ENCODE data around the gene RFX2.

RFX2 gene

GRCh38 chr19:5984600-5984999 is 125.7 kb downstream of the RFX2 start:
- no peak for TF ChIP-seq ZNF274 (IDR thresholded peaks at IDR 0.05; ENCODE audit: low read depth, low read length)
- TF ChIP-seq YY1 (IDR thresholded peaks at IDR 0.05; ENCODE audit: insufficient read depth, insufficient read length) = no peak
- no peak for TF ChIP-seq SUZ12 (IDR thresholded peaks at IDR 0.05; ENCODE audit: extremely low read depth, insufficient read depth, insufficient read length)
- peaks cover 10% of the 10 kb centered on the region for H3K4me1 ChIP-seq (ENCODE audit: insufficient read depth, insufficient read length)

GRCh38 chr19:5983367-5983955 is 126.8 kb downstream of the RFX2 start:
- Histone ChIP-seq H3K4me3 (ENCODE audit: insufficient read length, low read depth) (no peak overlapping the region), H3K27me3 (ENCODE audit: insufficient read depth, insufficient read length) (no peaks in the 10 kb centered on the region), H3K4me1 (ENCODE audit: insufficient read depth, insufficient read length) (peaks cover 10% of the 10 kb centered on the region), H3K9ac (ENCODE audit: insufficient read length, low read depth) (no peak overlapping the region), H3K9me3 (ENCODE audit: insufficient read depth, low read length) (no peaks in the 10 kb centered on the region), H3K36me3 (ENCODE audit: insufficient read depth, insufficient read length, low read length) (no peaks in the 10 kb centered on the region)
- no peak for DNase-seq (ENCODE audit: low read depth, low spot score)
- TF ChIP-seq YY1 (IDR thresholded peaks at IDR 0.05; ENCODE audit: insufficient read depth, insufficient read length) (no peak), SUZ12 (IDR thresholded peaks at IDR 0.05; ENCODE audit: extremely low read depth, insufficient read depth, insufficient read length) (no peak), ZNF274 (IDR thresholded peaks at IDR 0.05; ENCODE audit: low read depth, low read length) (no peak)

More at GRCh38 chr19:5984600-5984999, 125.7 kb downstream of the RFX2 start:
- Histone ChIP-seq H3K36me3 (ENCODE audit: insufficient read depth, insufficient read length, low read length) (no peaks in the 10 kb centered on the region), H3K27me3 (ENCODE audit: insufficient read depth, insufficient read length) (no peaks in the 10 kb centered on the region), H3K4me3 (ENCODE audit: insufficient read length, low read depth) (no peak overlapping the region), H3K9me3 (ENCODE audit: insufficient read depth, low read length) (no peaks in the 10 kb centered on the region), H3K9ac (ENCODE audit: insufficient read length, low read depth) (no peak overlapping the region)
- no peak for DNase-seq (ENCODE audit: low read depth, low spot score)

GRCh38 chr19:5978606-5979552 is 131.4 kb downstream of the RFX2 start:
- peak overlapping the region; percentile 99 for H3K9ac ChIP-seq (ENCODE audit: insufficient read length, low read depth)
- H3K4me3 ChIP-seq (ENCODE audit: insufficient read length, low read depth) = peak overlapping the region; percentile 98
- H3K4me1 ChIP-seq (ENCODE audit: insufficient read depth, insufficient read length) = peaks cover 18% of the 10 kb centered on the region
- TF ChIP-seq SUZ12 (IDR thresholded peaks at IDR 0.05; ENCODE audit: extremely low read depth, insufficient read depth, insufficient read length) (no peak), ZNF274 (IDR thresholded peaks at IDR 0.05; ENCODE audit: low read depth, low read length) (no peak), YY1 (IDR thresholded peaks at IDR 0.05; ENCODE audit: insufficient read depth, insufficient read length) (no peak)
- no peaks in the 10 kb centered on the region for H3K27me3 ChIP-seq (ENCODE audit: insufficient read depth, insufficient read length)
- peaks cover 27% of the 10 kb centered on the region for H3K36me3 ChIP-seq (ENCODE audit: insufficient read depth, insufficient read length, low read length)
- no peak for DNase-seq (ENCODE audit: low read depth, low spot score)
- no peaks in the 10 kb centered on the region for H3K9me3 ChIP-seq (ENCODE audit: insufficient read depth, low read length)

DNA sequence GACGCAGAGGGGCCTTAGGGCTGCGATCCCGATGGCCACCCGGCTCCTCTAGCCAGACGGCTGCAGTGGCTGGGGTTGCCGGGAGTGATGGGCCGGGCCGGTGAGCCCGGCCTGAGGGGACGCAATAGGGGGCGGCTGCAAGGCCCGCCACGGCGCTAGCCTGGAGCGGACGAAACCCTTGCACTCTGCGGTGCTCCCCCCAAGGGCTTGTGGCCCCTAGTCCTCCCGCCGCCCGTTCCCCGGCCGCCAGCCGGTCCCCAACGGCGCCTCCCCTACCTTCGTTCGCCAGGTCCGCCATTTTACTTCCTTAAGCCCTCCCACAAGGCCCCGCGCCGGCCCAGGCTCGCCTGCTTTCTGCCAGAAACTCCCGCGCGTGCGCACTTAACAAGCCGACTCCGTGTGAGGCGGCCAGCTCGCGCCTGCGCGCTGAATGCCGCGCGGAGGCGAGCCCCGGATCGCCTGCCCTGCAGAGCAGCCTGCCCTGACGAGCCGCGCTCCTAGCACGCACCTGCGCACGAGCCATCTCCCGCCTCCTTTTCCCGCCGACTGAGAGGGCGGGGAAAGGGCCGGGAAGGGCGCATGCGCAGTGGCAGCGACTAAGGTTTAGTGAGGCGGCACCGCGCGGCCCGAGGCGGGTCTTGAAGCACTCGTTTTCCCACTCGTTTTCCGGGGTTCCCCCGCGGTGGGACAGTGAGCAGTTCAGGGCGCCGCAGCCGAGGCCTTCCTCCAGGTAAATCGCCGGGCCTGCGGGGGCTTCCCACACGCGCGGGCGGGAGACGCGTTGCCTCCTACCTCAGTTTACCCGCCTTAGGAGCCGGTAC is 132.3 kb downstream of the RFX2 start, which contains the start of gene RANBP3:
TSS of gene RANBP3 (minus strand) at position 356 of the 821 bp plus-strand sequence. CDS start at position 298, 58 bp downstream.
- peak within 1 kb of the TSS; percentile 99 for H3K9ac ChIP-seq (ENCODE audit: insufficient read length, low read depth)
- H3K4me3 ChIP-seq (ENCODE audit: insufficient read length, low read depth) = peak within 1 kb of the TSS; percentile 98
- peak; percentile 99 for DNase-seq (ENCODE audit: low read depth, low spot score)
- H3K4me1 ChIP-seq (ENCODE audit: insufficient read depth, insufficient read length) = peaks cover 13% of the 10 kb centered on the region
- peaks cover 36% of the 10 kb centered on the region for H3K36me3 ChIP-seq (ENCODE audit: insufficient read depth, insufficient read length, low read length)
- H3K27me3 ChIP-seq (ENCODE audit: insufficient read depth, insufficient read length) = no peaks in the 10 kb centered on the region
- no peaks in the 10 kb centered on the region for H3K9me3 ChIP-seq (ENCODE audit: insufficient read depth, low read length)
- TF ChIP-seq YY1 (IDR thresholded peaks at IDR 0.05; ENCODE audit: insufficient read depth, insufficient read length) = peak; percentile 82
- no peak for TF ChIP-seq SUZ12 (IDR thresholded peaks at IDR 0.05; ENCODE audit: extremely low read depth, insufficient read depth, insufficient read length)

DNA sequence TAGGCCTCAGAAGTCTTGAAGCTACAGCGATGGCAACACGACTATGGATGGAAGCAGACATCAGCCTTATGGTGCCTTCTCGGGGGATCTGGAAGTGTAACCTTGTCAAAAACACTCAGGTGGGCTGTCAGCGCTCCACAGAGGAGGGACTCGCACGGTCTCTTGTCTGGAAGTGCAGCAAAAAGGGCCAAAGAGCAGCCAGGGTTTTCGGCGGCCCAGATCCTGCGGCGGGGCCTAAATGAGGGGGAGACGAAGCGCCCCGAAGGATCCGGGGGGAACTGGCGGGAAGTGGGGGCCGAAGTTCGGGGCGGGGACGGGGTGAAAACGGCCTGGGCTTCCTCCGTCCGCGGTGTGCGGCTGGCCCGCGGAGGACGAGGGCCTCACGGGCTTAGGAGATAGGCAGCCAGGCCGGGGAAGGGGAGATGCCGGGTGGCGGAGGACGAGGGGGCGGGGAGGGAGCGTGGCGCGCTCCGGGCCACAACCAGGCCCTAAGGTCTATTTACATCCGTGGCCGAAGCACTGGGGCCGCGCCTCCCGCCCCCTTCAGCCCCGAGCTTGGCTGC is 133.0 kb downstream of the RFX2 start:
- Histone ChIP-seq H3K9me3 (ENCODE audit: insufficient read depth, low read length) (no peaks in the 10 kb centered on the region), H3K4me1 (ENCODE audit: insufficient read depth, insufficient read length) (peaks cover 13% of the 10 kb centered on the region), H3K9ac (ENCODE audit: insufficient read length, low read depth) (peak overlapping the region; percentile 99), H3K36me3 (ENCODE audit: insufficient read depth, insufficient read length, low read length) (peaks cover 42% of the 10 kb centered on the region), H3K4me3 (ENCODE audit: insufficient read length, low read depth) (peak overlapping the region; percentile 98), H3K27me3 (ENCODE audit: insufficient read depth, insufficient read length) (no peaks in the 10 kb centered on the region)
- TF ChIP-seq YY1 (IDR thresholded peaks at IDR 0.05; ENCODE audit: insufficient read depth, insufficient read length) = no peak
- no peak for TF ChIP-seq SUZ12 (IDR thresholded peaks at IDR 0.05; ENCODE audit: extremely low read depth, insufficient read depth, insufficient read length)
- no peak for TF ChIP-seq ZNF274 (IDR thresholded peaks at IDR 0.05; ENCODE audit: low read depth, low read length)
- DNase-seq (ENCODE audit: low read depth, low spot score) = no peak

DNA sequence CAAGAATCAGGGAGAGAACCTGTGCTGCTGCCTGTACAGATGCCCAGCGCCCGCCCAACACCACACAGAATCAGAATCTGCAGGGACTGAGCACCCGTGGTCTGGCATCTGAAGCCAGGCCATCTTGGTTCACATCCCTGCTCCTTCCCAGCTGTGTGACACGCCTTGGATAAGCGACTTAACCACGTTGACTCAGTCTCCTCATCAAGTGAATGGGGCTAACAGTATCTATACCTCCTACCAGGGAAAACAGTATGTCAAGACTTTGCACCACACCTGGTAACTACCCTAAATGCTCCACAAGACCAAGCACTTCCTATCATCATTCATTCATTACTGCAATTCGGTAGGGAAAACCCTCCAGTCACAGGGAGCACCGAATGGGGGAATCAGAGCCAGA is 133.5 kb downstream of the RFX2 start:
- H3K36me3 ChIP-seq (ENCODE audit: insufficient read depth, insufficient read length, low read length) = peaks cover 48% of the 10 kb centered on the region
- TF ChIP-seq SUZ12 (IDR thresholded peaks at IDR 0.05; ENCODE audit: extremely low read depth, insufficient read depth, insufficient read length) (no peak), ZNF274 (IDR thresholded peaks at IDR 0.05; ENCODE audit: low read depth, low read length) (no peak), YY1 (IDR thresholded peaks at IDR 0.05; ENCODE audit: insufficient read depth, insufficient read length) (no peak)
- peaks cover 13% of the 10 kb centered on the region for H3K4me1 ChIP-seq (ENCODE audit: insufficient read depth, insufficient read length)
- H3K4me3 ChIP-seq (ENCODE audit: insufficient read length, low read depth) = peak overlapping the region; percentile 98
- peak overlapping the region; percentile 99 for H3K9ac ChIP-seq (ENCODE audit: insufficient read length, low read depth)
- H3K27me3 ChIP-seq (ENCODE audit: insufficient read depth, insufficient read length) = no peaks in the 10 kb centered on the region
- DNase-seq (ENCODE audit: low read depth, low spot score) = no peak
- H3K9me3 ChIP-seq (ENCODE audit: insufficient read depth, low read length) = no peaks in the 10 kb centered on the region

Data from NT2/D1 (cell line).